MM.1S (cell line): ENCODE results near the gene ESYT3.

Experiments
- DNase-seq: peaks from one replicate; pipeline ENCODE4 v3.0.0-alpha.2; 2015
- H2AFZ ChIP-seq: fragments of 300-600 bp; sonication (generic); 2 replicates; pipeline ENCODE4 v1.6.0; 2016; ENCODE audit warnings: antibody characterized with exemption, low read length
- H3F3A ChIP-seq: fragments of 300-600 bp; sonication (generic); 2 replicates; pipeline ENCODE4 v1.6.1; 2016; ENCODE audit warnings: mild to moderate bottlenecking, antibody characterized with exemption, low read length, moderate library complexity, mixed read lengths; ENCODE audit not compliant: insufficient read depth
- H3K27ac ChIP-seq: fragments of 300-600 bp; sonication (generic); 2 replicates; pipeline ENCODE4 v1.5.1; 2016; ENCODE audit warnings: mild to moderate bottlenecking, low read length
- H3K27me3 ChIP-seq: fragments of 300-600 bp; sonication (generic); replicated peaks from 2 replicates; pipeline ENCODE4 v1.6.0; 2016; ENCODE audit warnings: low read length; ENCODE audit not compliant: insufficient read depth
- H3K36me3 ChIP-seq: fragments of 300-600 bp; sonication (generic); replicated peaks from 2 replicates; pipeline ENCODE4 v1.6.1; 2016; ENCODE audit warnings: mild to moderate bottlenecking, low read length, mixed read lengths; ENCODE audit not compliant: insufficient read depth
- H3K4me1 ChIP-seq: fragments of 300-600 bp; sonication (generic); 2 replicates; pipeline ENCODE4 v1.6.1; 2016; ENCODE audit warnings: low read length, mixed read lengths
- H3K4me2 ChIP-seq: fragments of 300-600 bp; sonication (generic); 2 replicates; pipeline ENCODE4 v1.6.0; 2016; ENCODE audit warnings: low read depth, low read length
- H3K4me3 ChIP-seq: fragments of 300-600 bp; sonication (generic); 2 replicates; pipeline ENCODE4 v1.5.1; 2016; ENCODE audit warnings: low read length, mixed read lengths
- H3K79me2 ChIP-seq: fragments of 300-600 bp; sonication (generic); 2 replicates; pipeline ENCODE4 v1.6.1; 2016; ENCODE audit warnings: mixed run types, low read length, mixed read lengths
- H3K9ac ChIP-seq: fragments of 300-600 bp; sonication (generic); 2 replicates; pipeline ENCODE4 v1.6.1; 2016; ENCODE audit warnings: low read length, mixed read lengths
- H3K9me2 ChIP-seq: fragments of 300-600 bp; sonication (generic); replicated peaks from 2 replicates; pipeline ENCODE4 v1.6.1; 2016; ENCODE audit warnings: mild to moderate bottlenecking, low read length, mixed read lengths; ENCODE audit not compliant: insufficient read depth
- H3K9me3 ChIP-seq: fragments of 300-600 bp; sonication (generic); replicated peaks from 2 replicates; pipeline ENCODE4 v1.6.1; 2016; ENCODE audit warnings: mild to moderate bottlenecking, low read length, mixed read lengths; ENCODE audit not compliant: insufficient read depth
- H4K20me1 ChIP-seq: fragments of 300-600 bp; sonication (generic); 2 replicates; pipeline ENCODE4 v1.6.1; 2016; ENCODE audit warnings: mild to moderate bottlenecking, low read length, moderate library complexity, mixed read lengths; ENCODE audit not compliant: insufficient read depth
- CTCF ChIP-seq: fragments of 300-600 bp; sonication (generic); IDR thresholded peaks from 2 replicates; pipeline ENCODE4 v1.5.1; 2016; ENCODE audit warnings: antibody characterized with exemption, low read length, mixed read lengths
- EZH2 ChIP-seq: fragments of 300-600 bp; sonication (generic); optimal IDR thresholded peaks from 2 replicates; pipeline ENCODE3; 2017; ENCODE audit warnings: low read depth, mild to moderate bottlenecking, antibody characterized with exemption, low read length, mixed read lengths
- EZH2phosphoT487 ChIP-seq: fragments of 300-600 bp; sonication (generic); IDR thresholded peaks from 2 replicates; pipeline ENCODE4 v1.6.1; 2018; ENCODE audit warnings: antibody characterized with exemption, low read length

ESYT3 gene

GRCh38 chr3:138434276-138434874 is at the start of gene ESYT3:
ESYT3 (plus strand) TSS chr3:138434616; CDS start chr3:138434799, 183 bp downstream.
- peak within 1 kb of the TSS; percentile 61 for H3K4me2 ChIP-seq
- no peaks in the 10 kb centered on the region for H3K36me3 ChIP-seq
- DNase-seq: peak; percentile 72
- no peaks in the 10 kb centered on the region for H3F3A ChIP-seq
- H4K20me1 ChIP-seq: no peaks in the 10 kb centered on the region
- no peaks in the 10 kb centered on the region for H3K9me3 ChIP-seq
- peaks cover 6% of the 10 kb centered on the region; the same call in 1 of the 2 replicates for H3K27me3 ChIP-seq
- no peak within 1 kb of the TSS for H3K9ac ChIP-seq
- no peak within 1 kb of the TSS for H3K27ac ChIP-seq
- H2AFZ ChIP-seq: peak within 1 kb of the TSS; percentile 1; the same call in 1 of the 2 replicates
- no peaks in the 10 kb centered on the region for H3K9me2 ChIP-seq
- H3K79me2 ChIP-seq: no peaks in the 10 kb centered on the region
- peak within 1 kb of the TSS; percentile 14; the same call in 1 of the 2 replicates for H3K4me3 ChIP-seq
- no peaks in the 10 kb centered on the region for H3K4me1 ChIP-seq
- no peak for TF ChIP-seq EZH2
- no peak for TF ChIP-seq CTCF
- no peak for TF ChIP-seq EZH2phosphoT487

- H3K9me2 ChIP-seq: no peaks in the 10 kb centered on the region
- TF ChIP-seq CTCF (no peak), EZH2 (no peak), EZH2phosphoT487 (no peak)
- H3K4me1 ChIP-seq: no peaks in the 10 kb centered on the region
- H2AFZ ChIP-seq: no peak overlapping the region
- DNase-seq: no peak
- no peaks in the 10 kb centered on the region for H3K9me3 ChIP-seq
- H4K20me1 ChIP-seq: no peaks in the 10 kb centered on the region
- no peak overlapping the region for H3K4me3 ChIP-seq
- no peak overlapping the region for H3K27ac ChIP-seq
- no peaks in the 10 kb centered on the region for H3F3A ChIP-seq
- no peak overlapping the region for H3K4me2 ChIP-seq
- H3K36me3 ChIP-seq: no peaks in the 10 kb centered on the region
- no peaks in the 10 kb centered on the region for H3K27me3 ChIP-seq
- no peaks in the 10 kb centered on the region for H3K79me2 ChIP-seq
- H3K9ac ChIP-seq: no peak overlapping the region
These were observed 49.4 kb upstream of the ESYT3 start for GRCh38 chr3:138384976-138385375.

DNA sequence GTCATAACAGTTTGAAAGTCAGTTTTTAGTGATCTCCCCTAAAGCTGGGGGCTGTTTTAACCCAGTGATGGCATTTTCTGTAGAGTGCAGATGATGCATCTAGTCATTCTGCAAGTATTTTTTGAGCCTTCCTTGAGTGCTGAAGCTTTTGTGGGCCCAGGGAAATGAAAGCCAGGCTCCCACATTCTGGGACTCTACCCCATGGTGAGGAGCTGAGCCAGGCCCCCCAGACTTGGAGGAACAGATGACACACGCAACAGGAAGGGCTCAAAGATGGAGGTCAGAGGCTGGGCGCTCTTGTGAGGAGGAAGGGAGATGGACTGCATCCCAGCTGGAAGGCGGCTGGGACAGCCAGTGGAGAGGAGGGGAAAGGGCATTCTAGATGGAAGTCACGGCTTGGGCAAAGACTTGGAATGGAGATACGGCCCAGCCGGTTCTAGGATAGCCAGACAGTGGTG is 45.2 kb upstream of the ESYT3 start:
- Histone ChIP-seq H3K9me3 (no peaks in the 10 kb centered on the region), H2AFZ (no peak overlapping the region), H3K27me3 (no peaks in the 10 kb centered on the region), H3K79me2 (no peaks in the 10 kb centered on the region), H3K9me2 (no peaks in the 10 kb centered on the region), H3F3A (no peaks in the 10 kb centered on the region), H3K4me1 (no peaks in the 10 kb centered on the region), H3K36me3 (no peaks in the 10 kb centered on the region), H3K4me3 (no peak overlapping the region), H4K20me1 (no peaks in the 10 kb centered on the region), H3K9ac (no peak overlapping the region), H3K4me2 (no peak overlapping the region), H3K27ac (no peak overlapping the region)
- TF ChIP-seq EZH2phosphoT487: no peak
- TF ChIP-seq CTCF: no peak
- no peak for TF ChIP-seq EZH2
- no peak for DNase-seq
